GM12878 (cell line): ENCODE results near the gene SERPINA9. TPM values are rescaled to one million over a fixed set of nuclear protein-coding genes. Genes with fewer than 3 reads are reported as not detected.

Experiments used
- GATAD2B ChIP-seq: fragments of 450-650 bp; conservative IDR thresholded peaks from 2 replicates; pipeline ENCODE4 v1.6.1; 2017; ENCODE audit warnings: low read depth, mild to moderate bottlenecking, moderate library complexity
- HDAC2 ChIP-seq: fragments of 200-600 bp; sonication (generic); IDR thresholded peaks from 2 replicates; pipeline ENCODE4 v1.6.1; 2017
- IKZF1 ChIP-seq: fragments of 450-650 bp; conservative IDR thresholded peaks from 2 replicates; pipeline ENCODE4 v1.6.1; 2017; ENCODE audit warnings: antibody characterized with exemption, mild to moderate bottlenecking
- MTA3 ChIP-seq: IDR thresholded peaks from 2 replicates; pipeline ENCODE4 v1.6.1; 2012; ENCODE audit warnings: low read length, inconsistent platforms, borderline replicate concordance
- POLR2AphosphoS2 ChIP-seq: IDR thresholded peaks from 2 replicates; pipeline ENCODE4 v1.6.1; 2011; ENCODE audit warnings: low read depth, mild to moderate bottlenecking, low read length, improper control_type of control experiment, moderate library complexity
- TARDBP ChIP-seq: IDR thresholded peaks from 2 replicates; pipeline ENCODE4 v1.6.1; 2016; ENCODE audit warnings: borderline replicate concordance
- ZNF24 ChIP-seq: fragments of 450-650 bp; IDR thresholded peaks from 2 replicates; pipeline ENCODE4 v1.6.1; 2017; ENCODE audit warnings: antibody characterized with exemption, mild to moderate bottlenecking
- polyA plus RNA-seq, 11 experiments: library from polyadenylated mRNA; depleted of rRNA in 4 of 11; unstranded in 6 of 11; stranded (reverse) in 5 of 11; fragments of >200 nt; fragmentation: Nextera tagmentation in 4 of 11; fragmentation: Illumina TruSeq in 1 of 11; extraction: Ambion mirVana in 4 of 11; extraction: Trizol in 1 of 11; gene quantifications; 1 replicate in 1 of 11; 2 replicates in 10 of 11; pipeline versions ENCODE4 v1.2.1 to v1.2.3, GENCODE V29; 2011 to 2016; ENCODE audit warnings: inconsistent platforms in 2 of 11, missing spikeins in 2 of 11, low read depth in 1 of 11
- total RNA-seq, 4 experiments: library from RNA; depleted of rRNA in 3 of 4; stranded (reverse); fragments of >200 nt in 3 of 4; fragmentation: Illumina TruSeq in 1 of 4; extraction: Trizol in 1 of 4; gene quantifications; 2 replicates each; pipeline versions ENCODE4 v1.2.1 to v1.2.3, GENCODE V29; 2013 to 2021
- TF ChIP-seq, protein P1 (sequence below): fragments of 450-650 bp; IDR thresholded peaks from 2 replicates; pipeline ENCODE4 v1.6.1; 2017; ENCODE audit warnings: antibody characterized with exemption, mild to moderate bottlenecking, moderate library complexity
- TF ChIP-seq, protein P2 (sequence below): fragments of 450-650 bp; IDR thresholded peaks from 2 replicates; pipeline ENCODE4 v1.6.1; 2017; ENCODE audit warnings: mild to moderate bottlenecking, low read depth, inconsistent platforms; ENCODE audit not compliant: poor library complexity, severe bottlenecking
- TF ChIP-seq, protein P3 (sequence below): fragments of 450-650 bp; IDR thresholded peaks from 2 replicates; pipeline ENCODE4 v1.6.1; 2017; ENCODE audit warnings: borderline replicate concordance

The SERPINA9 gene
- total and polyA plus RNA-seq, 10 of the 15 experiments (the other 5 are each of a cell fraction or from before 2014, with no cell fraction given): 0.05 TPM; not detected in 9

DNA sequence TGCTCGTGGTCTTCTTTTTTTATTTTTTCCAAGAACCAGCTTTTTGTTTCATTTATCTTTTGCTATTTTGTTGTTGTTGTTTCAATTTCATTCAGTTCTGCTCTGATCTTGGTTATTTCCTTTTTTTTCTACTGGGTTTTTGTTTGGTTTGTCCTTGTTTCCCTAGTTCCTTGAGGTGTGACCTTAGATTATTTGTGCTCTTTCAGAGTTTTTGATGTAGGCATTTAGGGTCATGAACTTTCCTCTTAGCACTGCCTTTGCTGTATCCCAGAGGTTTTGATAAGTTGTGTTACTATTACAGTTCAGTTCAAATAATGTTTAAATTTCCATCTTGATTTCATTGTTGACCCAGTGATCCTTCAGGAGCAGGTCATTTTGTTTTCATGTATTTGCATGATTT is 20.1 kb downstream of the SERPINA9 start (continued):
- TF ChIP-seq POLR2AphosphoS2: no peak
- TF ChIP-seq GATAD2B: no peak
- TF ChIP-seq, protein P1, sequence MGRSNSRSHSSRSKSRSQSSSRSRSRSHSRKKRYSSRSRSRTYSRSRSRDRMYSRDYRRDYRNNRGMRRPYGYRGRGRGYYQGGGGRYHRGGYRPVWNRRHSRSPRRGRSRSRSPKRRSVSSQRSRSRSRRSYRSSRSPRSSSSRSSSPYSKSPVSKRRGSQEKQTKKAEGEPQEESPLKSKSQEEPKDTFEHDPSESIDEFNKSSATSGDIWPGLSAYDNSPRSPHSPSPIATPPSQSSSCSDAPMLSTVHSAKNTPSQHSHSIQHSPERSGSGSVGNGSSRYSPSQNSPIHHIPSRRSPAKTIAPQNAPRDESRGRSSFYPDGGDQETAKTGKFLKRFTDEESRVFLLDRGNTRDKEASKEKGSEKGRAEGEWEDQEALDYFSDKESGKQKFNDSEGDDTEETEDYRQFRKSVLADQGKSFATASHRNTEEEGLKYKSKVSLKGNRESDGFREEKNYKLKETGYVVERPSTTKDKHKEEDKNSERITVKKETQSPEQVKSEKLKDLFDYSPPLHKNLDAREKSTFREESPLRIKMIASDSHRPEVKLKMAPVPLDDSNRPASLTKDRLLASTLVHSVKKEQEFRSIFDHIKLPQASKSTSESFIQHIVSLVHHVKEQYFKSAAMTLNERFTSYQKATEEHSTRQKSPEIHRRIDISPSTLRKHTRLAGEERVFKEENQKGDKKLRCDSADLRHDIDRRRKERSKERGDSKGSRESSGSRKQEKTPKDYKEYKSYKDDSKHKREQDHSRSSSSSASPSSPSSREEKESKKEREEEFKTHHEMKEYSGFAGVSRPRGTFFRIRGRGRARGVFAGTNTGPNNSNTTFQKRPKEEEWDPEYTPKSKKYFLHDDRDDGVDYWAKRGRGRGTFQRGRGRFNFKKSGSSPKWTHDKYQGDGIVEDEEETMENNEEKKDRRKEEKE: no peak
- TF ChIP-seq ZNF24: no peak
- TF ChIP-seq, protein P2, sequence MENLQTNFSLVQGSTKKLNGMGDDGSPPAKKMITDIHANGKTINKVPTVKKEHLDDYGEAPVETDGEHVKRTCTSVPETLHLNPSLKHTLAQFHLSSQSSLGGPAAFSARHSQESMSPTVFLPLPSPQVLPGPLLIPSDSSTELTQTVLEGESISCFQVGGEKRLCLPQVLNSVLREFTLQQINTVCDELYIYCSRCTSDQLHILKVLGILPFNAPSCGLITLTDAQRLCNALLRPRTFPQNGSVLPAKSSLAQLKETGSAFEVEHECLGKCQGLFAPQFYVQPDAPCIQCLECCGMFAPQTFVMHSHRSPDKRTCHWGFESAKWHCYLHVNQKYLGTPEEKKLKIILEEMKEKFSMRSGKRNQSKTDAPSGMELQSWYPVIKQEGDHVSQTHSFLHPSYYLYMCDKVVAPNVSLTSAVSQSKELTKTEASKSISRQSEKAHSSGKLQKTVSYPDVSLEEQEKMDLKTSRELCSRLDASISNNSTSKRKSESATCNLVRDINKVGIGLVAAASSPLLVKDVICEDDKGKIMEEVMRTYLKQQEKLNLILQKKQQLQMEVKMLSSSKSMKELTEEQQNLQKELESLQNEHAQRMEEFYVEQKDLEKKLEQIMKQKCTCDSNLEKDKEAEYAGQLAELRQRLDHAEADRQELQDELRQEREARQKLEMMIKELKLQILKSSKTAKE: no peak
- TF ChIP-seq IKZF1: no peak
- no peak for TF ChIP-seq HDAC2
- TF ChIP-seq, protein P3, sequence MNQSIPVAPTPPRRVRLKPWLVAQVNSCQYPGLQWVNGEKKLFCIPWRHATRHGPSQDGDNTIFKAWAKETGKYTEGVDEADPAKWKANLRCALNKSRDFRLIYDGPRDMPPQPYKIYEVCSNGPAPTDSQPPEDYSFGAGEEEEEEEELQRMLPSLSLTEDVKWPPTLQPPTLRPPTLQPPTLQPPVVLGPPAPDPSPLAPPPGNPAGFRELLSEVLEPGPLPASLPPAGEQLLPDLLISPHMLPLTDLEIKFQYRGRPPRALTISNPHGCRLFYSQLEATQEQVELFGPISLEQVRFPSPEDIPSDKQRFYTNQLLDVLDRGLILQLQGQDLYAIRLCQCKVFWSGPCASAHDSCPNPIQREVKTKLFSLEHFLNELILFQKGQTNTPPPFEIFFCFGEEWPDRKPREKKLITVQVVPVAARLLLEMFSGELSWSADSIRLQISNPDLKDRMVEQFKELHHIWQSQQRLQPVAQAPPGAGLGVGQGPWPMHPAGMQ: no peak
- no peak for TF ChIP-seq MTA3
- no peak for TF ChIP-seq TARDBP
- TF ChIP-seq, all 136 proteins: peak for 0
